COLO668 (cell line): ENCODE results near the gene AKAP13.
"Not testable (repeated sequence)": the region's sequence is repeated elsewhere in the genome, so short reads cannot be mapped to it uniquely, and the experiment has no call there.

Experiments used
- DNase-seq: peaks from one replicate; lab custom pipeline; 2025; ENCODE audit not compliant: unreplicated experiment; lab: John Stamatoyannopoulos, UW

Gene AKAP13

GRCh38 chr15:85780225-85780985 is 400.0 kb downstream of the AKAP13 start:
- no peak for DNase-seq

GRCh38 chr15:85781099-85781498 is 400.7 kb downstream of the AKAP13 start:
- no peak for DNase-seq

GRCh38 chr15:85782064-85782463 is 401.7 kb downstream of the AKAP13 start:
- no peak for DNase-seq

GRCh38 chr15:85785887-85786780 is 405.7 kb downstream of the AKAP13 start:
- DNase-seq = peak; percentile 86

- no peak for DNase-seq
Observed at GRCh38 chr15:85786781-85787114, 406.3 kb downstream of the AKAP13 start.

GRCh38 chr15:85788771-85789495 is 408.5 kb downstream of the AKAP13 start:
- DNase-seq = no peak

GRCh38 chr15:85789496-85789875 is 409.1 kb downstream of the AKAP13 start:
- no peak for DNase-seq

- no peak for DNase-seq
Observed at GRCh38 chr15:85792102-85792731, 411.8 kb downstream of the AKAP13 start.

GRCh38 chr15:85792912-85793590 is 412.6 kb downstream of the AKAP13 start:
- DNase-seq = no peak

GRCh38 chr15:85793641-85794597 is 413.5 kb downstream of the AKAP13 start:
- peak; percentile 48 for DNase-seq

- DNase-seq = peak; percentile 93
Observed at GRCh38 chr15:85794598-85795336, 414.4 kb downstream of the AKAP13 start, which contains the start of gene KLHL25. KLHL25 (minus strand) TSS chr15:85794925; CDS start chr15:85769810, 25,115 bp downstream.

GRCh38 chr15:85795337-85796305 is 415.2 kb downstream of the AKAP13 start:
- no peak for DNase-seq

GRCh38 chr15:85796371-85796770 is 416.0 kb downstream of the AKAP13 start:
- not testable (repeated sequence) for DNase-seq
